Keratinocyte (primary cell): ENCODE measurements around the gene GATAD1. TPM values are rescaled to one million over a fixed set of nuclear protein-coding genes. Genes with fewer than 3 reads are reported as not detected.

Experiments used
- DNase-seq: peaks from one replicate; pipeline ENCODE4 v3.0.0-alpha.2; 2011; ENCODE audit warnings: low read depth, missing footprints, low spot score
- FAIRE-seq: peaks from 2 replicates; lab custom pipeline; 2011; peaks lifted over from hg19 to GRCh38; lab: Jason Lieb, UNC
- H2AFZ ChIP-seq: 2 replicates; pipeline ENCODE4 v1.6.0; 2012; ENCODE audit warnings: low read length, control low read depth, inconsistent platforms; ENCODE audit not compliant: control insufficient read depth
- H3K27ac ChIP-seq: 2 replicates; pipeline ENCODE4 v1.5.1; 2011; ENCODE audit warnings: low read length; ENCODE audit not compliant: control insufficient read depth, insufficient read depth
- H3K27me3 ChIP-seq: 3 replicates; pipeline ENCODE4 v1.6.0; 2011; ENCODE audit warnings: low read length; ENCODE audit not compliant: control insufficient read depth, insufficient read depth; ENCODE audit errors: extremely low read depth
- H3K36me3 ChIP-seq, 2 experiments: 2 replicates in 1 of 2; 3 replicates in 1 of 2; pipeline ENCODE4 v1.5.1; 2011; ENCODE audit warnings: low read length in 2 of 2, mild to moderate bottlenecking in 1 of 2; ENCODE audit not compliant: control insufficient read depth in 2 of 2, insufficient read depth in 2 of 2; ENCODE audit errors: extremely low read depth in 1 of 2
- H3K4me1 ChIP-seq: 3 replicates; pipeline ENCODE4 v1.5.1; 2011; ENCODE audit warnings: low read length; ENCODE audit not compliant: control insufficient read depth, insufficient read depth; ENCODE audit errors: extremely low read depth
- H3K4me2 ChIP-seq: 3 replicates; pipeline ENCODE4 v1.6.0; 2011; ENCODE audit warnings: low read depth, low read length; ENCODE audit not compliant: control insufficient read depth, insufficient read depth; ENCODE audit errors: extremely low read depth
- H3K4me3 ChIP-seq, 3 experiments: fragments of 200-600 bp in 1 of 3; sonication (generic) in 1 of 3; 2 replicates in 2 of 3; 3 replicates in 1 of 3; pipeline ENCODE4 v1.5.1; 2011 to 2016; ENCODE audit warnings: low read length in 3 of 3, mild to moderate bottlenecking in 3 of 3, control low read depth in 2 of 3, inconsistent platforms in 1 of 3, low read depth in 1 of 3, mixed read lengths in 1 of 3, mixed run types in 1 of 3, moderate library complexity in 1 of 3; ENCODE audit not compliant: control insufficient read depth in 2 of 3, insufficient read depth in 2 of 3; ENCODE audit errors: extremely low read depth in 1 of 3
- H3K79me2 ChIP-seq: 2 replicates; pipeline ENCODE4 v1.6.0; 2012; ENCODE audit warnings: low read length; ENCODE audit not compliant: control insufficient read depth, insufficient read depth
- H3K9ac ChIP-seq: 3 replicates; pipeline ENCODE4 v1.6.0; 2011; ENCODE audit warnings: low read length; ENCODE audit not compliant: control insufficient read depth, insufficient read depth; ENCODE audit errors: extremely low read depth
- H3K9me1 ChIP-seq: 3 replicates; pipeline ENCODE4 v1.6.0; 2011; ENCODE audit warnings: low read length; ENCODE audit not compliant: control insufficient read depth, insufficient read depth; ENCODE audit errors: extremely low read depth
- H3K9me3 ChIP-seq: 2 replicates; pipeline ENCODE4 v1.5.1; 2012; ENCODE audit warnings: low read depth, low read length; ENCODE audit not compliant: control insufficient read depth
- H4K20me1 ChIP-seq: 3 replicates; pipeline ENCODE4 v1.6.0; 2011; ENCODE audit warnings: low read length; ENCODE audit not compliant: control insufficient read depth, insufficient read depth; ENCODE audit errors: extremely low read depth
- CTCF ChIP-seq, 3 experiments: IDR thresholded peaks in 1 of 3; conservative IDR thresholded peaks in 1 of 3; optimal IDR thresholded peaks in 1 of 3; 2 replicates in 2 of 3; 3 replicates in 1 of 3; pipeline versions ENCODE3 to v1.5.1; 2011; ENCODE audit warnings: low read length in 3 of 3, mild to moderate bottlenecking in 3 of 3, moderate library complexity in 2 of 3, control low read depth in 1 of 3, inconsistent platforms in 1 of 3; ENCODE audit not compliant: insufficient read depth in 2 of 3; ENCODE audit errors: extremely low read depth in 1 of 3
- EZH2 ChIP-seq: IDR thresholded peaks from one replicate; pipeline ENCODE4 v1.6.1; 2012; ENCODE audit warnings: inconsistent platforms, mild to moderate bottlenecking, low read length, moderate library complexity
- dilution Hi-C: fragments of 300-500 bp; cut with MboI; formaldehyde crosslinking; loops from one replicate; pipeline ENCODE4 v1.7.0; 2020; ENCODE audit warnings: low sequenced_read_pairs; ENCODE audit not compliant: extremely low pct_ligation_motif_present
- polyA minus RNA-seq, 3 experiments: library from RNA; depleted of rRNA, polyadenylated mRNA; stranded (reverse); fragments of >200 nt; gene quantifications; 1 replicate in 1 of 3; 2 replicates in 1 of 3; 3 replicates in 1 of 3; pipeline ENCODE4 v1.2.3, GENCODE V29; 2011
- polyA plus RNA-seq, 5 experiments: library from polyadenylated mRNA; depleted of rRNA in 3 of 5; stranded (reverse) in 3 of 5; stranded (forward) in 1 of 5; unstranded in 1 of 5; fragments of >200 nt; gene quantifications; 1 replicate in 1 of 5; 2 replicates in 3 of 5; 3 replicates in 1 of 5; pipeline versions ENCODE4 v1.2.1 to v1.2.3, GENCODE V29; 2011 to 2012; ENCODE audit warnings: missing spikeins in 2 of 5, low read depth in 1 of 5, low replicate concordance in 1 of 5

The GATAD1 gene
- 13.0 to 16.5 TPM (median 13.5 TPM) in 3 replicates for polyA plus RNA-seq
- 3.5 TPM for polyA plus RNA-seq (2011; ENCODE audit: low read depth)
- polyA plus RNA-seq (2011; cell fraction: cytosol; rRNA removed), result 8.2 and 13.5 TPM in 2 replicates
- polyA plus RNA-seq (2011; cell fraction: nucleus; rRNA removed), result 24.6 and 26.2 TPM in 2 replicates
- polyA plus RNA-seq (2012; ENCODE audit: low replicate concordance), result 8.6 and 10.8 TPM in 2 replicates
- polyA minus RNA-seq, result 1.5 to 8.7 TPM (median 5.9 TPM) in 3 replicates
- 7.7 TPM for polyA minus RNA-seq (2011; cell fraction: cytosol; rRNA and poly(A)+ RNA removed)
- 8.1 and 11.6 TPM in 2 replicates for polyA minus RNA-seq (2011; cell fraction: nucleus; rRNA and poly(A)+ RNA removed)

GRCh38 chr7:92447345-92448204, at the start of gene GATAD1:
GATAD1 (plus strand) TSS chr7:92447482; CDS start chr7:92447730, 248 bp downstream.
- H3K27me3 ChIP-seq, result no peaks in the 10 kb centered on the region
- no peaks in the 10 kb centered on the region for H3K9me1 ChIP-seq
- peak within 1 kb of the TSS; percentile 80 for H3K27ac ChIP-seq
- DNase-seq (no peak), FAIRE-seq (no peak)
- peak within 1 kb of the TSS; percentile 73 to 92 (median 87) for H3K4me3 ChIP-seq
- peak within 1 kb of the TSS; percentile 74 for H3K4me2 ChIP-seq
- H3K9me3 ChIP-seq, result no peaks in the 10 kb centered on the region
- peak within 1 kb of the TSS; percentile 89 for H3K9ac ChIP-seq
- dilution Hi-C loops, result no loop called here
- H3K4me1 ChIP-seq, result peaks cover 6% of the 10 kb centered on the region
- H3K36me3 ChIP-seq, result peaks cover 5 to 13% of the 10 kb centered on the region in 2 experiments
- H4K20me1 ChIP-seq, result no peaks in the 10 kb centered on the region
- no peaks in the 10 kb centered on the region for H3K79me2 ChIP-seq
- H2AFZ ChIP-seq, result peak within 1 kb of the TSS; percentile 91
- TF ChIP-seq CTCF (optimal IDR thresholded peaks at IDR 0.05 in 1 of 3, IDR thresholded peaks at IDR 0.05 in 1 of 3, conservative IDR thresholded peaks at IDR 0.05 in 1 of 3; ENCODE audit: extremely low read depth in 1 of 3, insufficient read depth in 2 of 3, low read length in 3 of 3) (peak in 2 of 3 experiments; percentile 83 to 87), EZH2 (no peak)

DNA sequence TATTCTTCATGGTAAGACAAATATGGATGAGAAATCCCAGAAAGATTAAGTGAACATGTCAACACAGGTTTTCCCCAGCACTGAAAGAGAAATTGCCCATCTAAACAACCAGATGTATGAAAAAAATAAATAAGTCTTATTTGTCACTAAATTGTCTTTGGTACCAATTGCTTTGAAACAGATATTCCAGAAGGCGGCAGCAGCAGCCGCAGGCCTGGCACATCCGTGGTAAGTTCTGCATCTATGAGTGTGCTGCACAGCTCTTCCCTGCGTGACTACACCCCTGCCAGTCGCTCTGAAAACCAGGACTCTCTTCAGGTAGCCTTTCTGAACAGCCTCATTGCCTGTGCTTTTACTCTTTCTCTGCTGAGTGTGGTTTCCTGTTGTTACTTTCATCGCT, 49.7 kb upstream of the GATAD1 start:
- dilution Hi-C loops, result no loop called here
- TF ChIP-seq CTCF (optimal IDR thresholded peaks at IDR 0.05 in 1 of 3, IDR thresholded peaks at IDR 0.05 in 1 of 3, conservative IDR thresholded peaks at IDR 0.05 in 1 of 3; ENCODE audit: extremely low read depth in 1 of 3, insufficient read depth in 2 of 3, low read length in 3 of 3) (no peak), EZH2 (no peak)
- no peaks in the 10 kb centered on the region for H3K27me3 ChIP-seq

More for the DNA sequence above, 49.7 kb upstream of the GATAD1 start:
- Histone ChIP-seq H3K4me2 (no peak overlapping the region), H3K36me3 (peaks cover 3 to 9% of the 10 kb centered on the region in 2 experiments), H2AFZ (no peak overlapping the region), H3K9me1 (no peaks in the 10 kb centered on the region), H3K79me2 (no peaks in the 10 kb centered on the region), H3K9me3 (no peaks in the 10 kb centered on the region), H3K4me1 (peaks cover 3% of the 10 kb centered on the region), H4K20me1 (no peaks in the 10 kb centered on the region), H3K9ac (no peak overlapping the region), H3K4me3 (no peak overlapping the region), H3K27ac (no peak overlapping the region)
- DNase-seq (no peak), FAIRE-seq (no peak)
